Muscle layer of duodenum (tissue), 2 donors: ENCODE results near the gene NFIL3.
"Not testable (repeated sequence)": the region's sequence is repeated elsewhere in the genome, so short reads cannot be mapped to it uniquely, and the experiment has no call there.

ENCODE experiments used
- H3K27ac ChIP-seq: one replicate; pipeline ENCODE4 v1.7.0; 2013; ENCODE audit warnings: mild to moderate bottlenecking, low read length
- H3K27me3 ChIP-seq: one replicate; pipeline ENCODE4 v1.7.0; 2013; ENCODE audit warnings: low read depth, mild to moderate bottlenecking, control low read depth, low read length
- H3K36me3 ChIP-seq, 2 donors: one replicate each; pipeline ENCODE4 v1.7.0; 2013; ENCODE audit warnings: low read length in 2 of 2, control low read depth in 1 of 2, mild to moderate bottlenecking in 1 of 2; ENCODE audit not compliant: insufficient read depth in 2 of 2, control insufficient read depth in 1 of 2
- H3K4me1 ChIP-seq, 2 donors: one replicate each; pipeline ENCODE4 v1.7.0; 2013; ENCODE audit warnings: low read length in 2 of 2, mild to moderate bottlenecking in 2 of 2, control low read depth in 1 of 2, moderate library complexity in 1 of 2; ENCODE audit not compliant: insufficient read depth in 2 of 2, control insufficient read depth in 1 of 2
- H3K4me3 ChIP-seq, 2 donors: one replicate each; pipeline ENCODE4 v1.7.0; 2013; ENCODE audit warnings: low read length in 2 of 2, low read depth in 1 of 2, mild to moderate bottlenecking in 1 of 2
- H3K9me3 ChIP-seq, 2 donors: one replicate each; pipeline ENCODE4 v1.7.0; 2013; ENCODE audit warnings: low read length in 2 of 2, control low read depth in 1 of 2, mild to moderate bottlenecking in 1 of 2; ENCODE audit not compliant: control insufficient read depth in 1 of 2
- donor health status: healthy.

NFIL3 gene

DNA sequence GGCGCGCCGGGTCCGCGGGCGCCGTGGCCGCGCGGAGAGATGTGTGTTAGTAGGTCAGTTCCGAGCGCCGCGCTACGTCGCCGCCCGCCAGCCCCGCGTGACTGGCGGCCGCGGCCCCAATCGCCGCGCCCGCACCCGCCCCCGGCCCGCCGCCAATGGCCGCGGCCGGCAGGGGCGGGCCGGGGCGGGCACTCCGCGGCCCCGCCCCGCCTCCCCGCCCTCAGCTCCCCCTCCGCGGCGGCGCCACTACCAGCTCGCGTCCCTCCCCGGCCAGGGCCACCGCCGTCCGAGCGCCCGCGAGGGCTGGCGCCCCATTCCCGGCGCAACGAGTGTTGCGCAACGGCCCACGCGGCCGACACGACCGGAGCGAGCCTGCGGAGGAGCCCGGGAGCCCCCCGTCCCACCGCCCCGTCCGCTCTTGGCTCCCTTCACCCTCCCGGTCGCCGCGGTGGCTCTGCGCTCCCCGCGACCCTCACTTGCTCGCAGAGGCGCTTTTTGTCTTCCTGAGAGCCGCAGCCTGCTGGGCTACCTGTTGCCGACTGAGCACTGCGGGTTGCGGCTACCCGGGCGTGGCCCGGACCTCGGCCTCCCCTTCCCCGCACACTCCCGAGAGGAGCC is at the start of gene NFIL3:
TSS of gene NFIL3 (minus strand) at position 48 of the 618 bp plus-strand sequence. CDS start 13,098 bp downstream, outside the sequence.
- H3K4me1 ChIP-seq = peaks cover 9% of the 10 kb centered on the region in 2 donors
- no peaks in the 10 kb centered on the region for H3K9me3 ChIP-seq
- H3K27ac ChIP-seq = peak within 1 kb of the TSS; percentile 98
- peaks cover 0 to 27% of the 10 kb centered on the region in 2 donors for H3K36me3 ChIP-seq
- H3K4me3 ChIP-seq = peak within 1 kb of the TSS; percentile 79 to 87
- no peaks in the 10 kb centered on the region for H3K27me3 ChIP-seq

DNA sequence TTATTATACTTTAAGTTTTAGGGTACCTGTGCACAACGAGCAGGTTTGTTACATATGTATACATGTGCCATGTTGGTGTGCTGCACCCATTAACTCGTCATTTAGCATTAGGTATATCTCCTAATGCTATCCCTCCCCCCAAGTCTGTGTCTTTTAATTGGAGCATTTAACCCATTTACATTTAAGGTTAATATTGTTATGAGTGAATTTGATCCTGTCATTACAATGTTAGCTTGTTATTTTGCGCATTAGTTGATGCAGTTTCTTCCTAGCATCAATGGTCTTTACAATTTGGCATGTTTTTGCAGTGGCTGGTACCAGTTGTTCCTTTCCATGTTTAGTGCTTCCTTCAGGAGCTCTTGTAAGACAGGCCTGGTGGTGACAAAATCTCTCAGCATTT is 47.9 kb upstream of the NFIL3 start:
- H3K27ac ChIP-seq, H3K4me3 ChIP-seq, H3K27me3 ChIP-seq, H3K9me3 ChIP-seq, H3K36me3 ChIP-seq, H3K4me1 ChIP-seq: not testable (repeated sequence)

GRCh38 chr9:91465420-91465819 is 41.8 kb upstream of the NFIL3 start:
- H3K4me1 ChIP-seq = no peaks in the 10 kb centered on the region
- peaks cover 0 to 7% of the 10 kb centered on the region in 2 donors for H3K9me3 ChIP-seq
- H3K27ac ChIP-seq = no peak overlapping the region
- no peaks in the 10 kb centered on the region for H3K36me3 ChIP-seq
- no peak overlapping the region for H3K4me3 ChIP-seq
- H3K27me3 ChIP-seq = no peaks in the 10 kb centered on the region

DNA sequence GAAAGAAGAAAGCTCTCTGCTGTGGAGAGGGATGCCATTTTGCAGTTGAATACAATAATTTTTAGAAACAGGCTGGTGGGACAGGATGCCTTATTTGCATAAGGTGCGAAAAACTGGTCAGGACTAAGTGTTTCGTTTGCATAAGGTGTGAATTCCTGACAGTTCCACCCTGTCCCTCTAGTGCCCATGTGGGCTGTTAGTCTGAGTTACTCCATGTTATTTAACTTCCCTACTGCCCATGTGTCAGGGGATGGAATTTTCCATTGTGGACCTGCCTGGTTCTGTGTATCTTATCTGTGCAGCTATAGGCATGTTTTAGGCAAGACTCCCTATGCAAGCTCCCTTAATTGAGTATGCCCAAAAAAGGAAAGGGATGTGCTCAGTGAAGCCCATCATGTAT is 35.3 kb upstream of the NFIL3 start:
- H3K4me3 ChIP-seq = no peak overlapping the region
- no peaks in the 10 kb centered on the region for H3K36me3 ChIP-seq
- no peak overlapping the region for H3K27ac ChIP-seq
- no peaks in the 10 kb centered on the region for H3K4me1 ChIP-seq
- H3K27me3 ChIP-seq = no peaks in the 10 kb centered on the region
- no peaks in the 10 kb centered on the region for H3K9me3 ChIP-seq

DNA sequence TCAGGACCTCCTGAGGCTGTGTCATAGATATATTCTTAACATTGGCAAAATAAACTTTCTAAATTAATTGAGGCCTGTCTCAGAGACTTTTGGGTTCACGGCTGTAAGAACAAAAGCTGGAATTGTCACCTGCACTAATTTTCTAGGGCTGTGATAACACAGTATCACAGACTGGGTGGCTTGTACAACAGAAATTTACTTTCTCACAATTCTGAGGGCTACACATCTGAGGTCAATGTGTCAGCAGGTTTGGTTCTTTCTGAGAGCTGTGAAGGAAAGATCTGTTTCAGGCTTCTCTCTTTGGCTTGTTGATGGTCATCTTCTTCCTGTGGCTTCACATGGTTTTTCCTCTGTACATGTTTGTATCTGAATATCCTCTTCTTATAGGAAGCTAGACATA is 29.2 kb upstream of the NFIL3 start:
- Histone ChIP-seq H3K9me3 (no peaks in the 10 kb centered on the region), H3K27me3 (no peaks in the 10 kb centered on the region), H3K36me3 (no peaks in the 10 kb centered on the region), H3K27ac (no peak overlapping the region), H3K4me3 (no peak overlapping the region), H3K4me1 (no peaks in the 10 kb centered on the region)

DNA sequence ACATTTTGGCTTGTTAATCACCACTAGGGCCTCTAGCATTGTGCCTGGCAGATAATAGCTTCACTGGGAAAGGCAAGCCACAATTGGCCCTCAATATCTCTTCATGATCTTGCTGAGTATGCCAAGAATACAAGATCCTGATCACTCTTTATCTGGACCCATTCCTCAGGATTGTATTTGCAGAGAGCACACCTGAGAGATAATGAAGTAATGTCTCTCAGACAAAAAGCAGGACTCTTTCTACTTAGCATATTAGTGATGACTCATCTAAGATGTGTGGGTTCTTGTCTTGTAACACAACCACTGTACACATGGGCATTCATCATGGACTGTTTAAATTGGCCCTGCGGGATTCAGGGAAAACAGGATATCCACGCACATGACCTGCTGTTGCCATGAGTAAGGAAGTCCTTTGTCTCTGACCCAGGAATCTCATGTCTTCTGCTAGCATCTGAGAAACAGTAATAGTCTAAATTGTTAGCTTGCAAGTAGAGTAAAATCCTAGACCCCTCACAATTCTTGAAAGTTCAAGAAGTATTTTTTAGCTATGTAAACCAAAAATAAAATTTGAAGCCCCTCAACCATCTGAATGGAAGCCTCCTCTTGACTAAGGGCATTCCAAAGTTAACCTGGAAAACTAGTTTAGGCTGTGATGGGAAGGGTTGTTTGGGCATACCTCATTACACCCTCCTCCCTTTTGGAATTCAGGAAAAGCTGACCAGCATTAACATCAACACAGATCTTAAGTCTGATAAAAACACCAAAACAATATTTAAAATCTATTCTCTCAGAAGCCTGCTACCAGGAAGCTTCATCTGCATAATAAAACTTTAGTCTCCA is 28.0 kb upstream of the NFIL3 start:
- Histone ChIP-seq H3K9me3 (no peaks in the 10 kb centered on the region), H3K27me3 (no peaks in the 10 kb centered on the region), H3K27ac (no peak overlapping the region), H3K4me3 (no peak overlapping the region), H3K36me3 (no peaks in the 10 kb centered on the region), H3K4me1 (no peaks in the 10 kb centered on the region)

DNA sequence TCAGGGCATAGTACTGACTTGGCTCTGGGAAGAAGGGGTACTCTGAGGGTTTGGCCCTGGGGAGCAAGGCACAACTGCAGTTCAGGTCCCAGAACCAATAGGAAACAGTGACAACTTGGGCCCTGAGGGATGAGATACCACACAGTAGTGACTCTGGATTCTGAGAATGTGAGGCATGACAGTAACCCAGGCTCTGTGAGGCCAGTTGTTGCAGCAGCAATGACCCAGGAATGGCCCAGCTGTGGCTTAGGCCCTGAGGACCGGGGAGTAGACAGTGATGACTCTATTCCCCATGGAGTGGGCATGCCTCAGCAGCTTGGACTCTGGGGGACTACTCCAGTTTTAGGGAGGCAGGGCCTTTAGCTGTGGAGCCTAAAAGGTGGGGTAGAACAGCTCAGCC is 21.5 kb upstream of the NFIL3 start:
- Histone ChIP-seq H3K9me3 (peaks cover 0 to 17% of the 10 kb centered on the region in 2 donors), H3K4me1 (no peaks in the 10 kb centered on the region), H3K36me3 (no peaks in the 10 kb centered on the region), H3K27me3 (no peaks in the 10 kb centered on the region), H3K27ac (no peak overlapping the region), H3K4me3 (no peak overlapping the region)

DNA sequence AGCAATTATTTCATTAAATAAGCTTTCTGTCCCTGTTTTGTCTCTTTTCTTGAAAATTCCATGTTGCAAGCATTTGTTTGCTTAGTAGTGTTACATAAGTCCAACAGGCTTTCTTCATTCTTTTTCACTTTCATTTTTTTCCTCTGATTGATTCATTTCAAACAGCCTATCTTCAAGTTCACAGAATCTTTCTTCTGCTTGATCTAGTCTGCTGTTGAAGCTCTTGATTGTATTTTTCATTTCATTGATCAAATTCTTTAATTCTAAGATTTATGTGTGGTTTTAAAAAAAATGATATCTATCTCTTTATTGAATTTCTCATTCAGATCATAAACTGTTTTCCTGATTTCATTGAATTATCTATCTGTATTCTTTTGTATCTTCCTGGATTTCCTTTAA is 20.4 kb upstream of the NFIL3 start:
- Histone ChIP-seq H3K36me3 (no peaks in the 10 kb centered on the region), H3K27ac (no peak overlapping the region), H3K4me1 (no peaks in the 10 kb centered on the region), H3K27me3 (no peaks in the 10 kb centered on the region), H3K9me3 (peaks cover 0 to 17% of the 10 kb centered on the region in 2 donors), H3K4me3 (no peak overlapping the region)

DNA sequence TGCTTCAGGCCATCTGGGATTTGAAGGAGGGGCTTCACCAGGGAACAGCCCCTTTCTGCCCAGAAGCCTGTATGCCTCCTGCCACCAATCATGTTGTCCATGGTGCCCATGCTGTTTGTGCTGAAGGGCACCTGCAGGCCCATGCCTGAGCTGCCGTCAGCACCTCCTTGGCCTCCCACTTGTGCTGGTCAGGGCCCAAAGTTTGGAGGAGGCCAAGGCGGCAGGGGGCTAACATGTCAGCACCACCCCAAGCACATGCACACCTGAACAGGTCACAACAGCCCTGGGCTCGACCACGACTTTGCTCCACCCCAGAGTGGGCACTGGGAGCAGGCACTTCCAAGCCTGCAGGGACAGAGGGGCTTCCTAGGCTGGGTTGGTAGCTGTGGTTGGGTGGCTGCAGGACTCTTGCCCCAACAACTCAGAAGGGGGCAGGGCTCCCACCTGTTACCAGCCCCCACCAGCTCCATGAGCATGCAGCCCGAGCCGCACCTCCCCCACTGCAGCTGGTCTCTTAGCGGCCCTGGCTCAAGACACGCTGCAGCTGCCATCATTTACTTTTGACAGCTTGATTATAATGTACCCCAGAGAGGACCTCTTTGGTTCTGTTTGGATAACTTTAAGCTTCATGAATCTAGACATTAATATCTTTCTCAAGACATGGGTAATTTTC is 19.8 kb upstream of the NFIL3 start:
- H3K9me3 ChIP-seq = peaks cover 0 to 17% of the 10 kb centered on the region in 2 donors
- H3K4me1 ChIP-seq = no peaks in the 10 kb centered on the region
- no peaks in the 10 kb centered on the region for H3K36me3 ChIP-seq
- no peak overlapping the region for H3K27ac ChIP-seq
- H3K4me3 ChIP-seq = no peak overlapping the region
- H3K27me3 ChIP-seq = no peaks in the 10 kb centered on the region

DNA sequence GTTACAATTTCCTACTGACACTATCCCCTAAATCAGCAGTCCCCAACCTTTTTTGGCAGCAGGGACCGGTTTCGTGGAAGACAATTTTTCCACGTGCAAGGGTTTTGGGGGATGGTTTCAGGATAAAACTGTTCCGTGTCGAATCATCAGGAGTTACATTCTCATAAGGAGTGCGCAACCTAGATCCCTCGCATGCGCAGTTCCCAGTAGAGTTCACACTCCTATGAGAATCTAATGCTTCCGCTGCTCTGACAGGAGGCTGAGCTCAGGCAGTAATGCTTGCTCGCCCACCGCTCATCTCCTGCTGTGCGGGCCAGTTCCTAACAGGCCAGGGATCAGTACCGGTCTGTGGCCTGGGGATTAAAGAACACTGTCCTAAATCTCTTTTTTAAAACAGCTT is 13.2 kb upstream of the NFIL3 start:
- Histone ChIP-seq H3K4me3 (no peak overlapping the region), H3K9me3 (no peaks in the 10 kb centered on the region), H3K36me3 (no peaks in the 10 kb centered on the region), H3K27ac (no peak overlapping the region), H3K27me3 (no peaks in the 10 kb centered on the region), H3K4me1 (no peaks in the 10 kb centered on the region)

DNA sequence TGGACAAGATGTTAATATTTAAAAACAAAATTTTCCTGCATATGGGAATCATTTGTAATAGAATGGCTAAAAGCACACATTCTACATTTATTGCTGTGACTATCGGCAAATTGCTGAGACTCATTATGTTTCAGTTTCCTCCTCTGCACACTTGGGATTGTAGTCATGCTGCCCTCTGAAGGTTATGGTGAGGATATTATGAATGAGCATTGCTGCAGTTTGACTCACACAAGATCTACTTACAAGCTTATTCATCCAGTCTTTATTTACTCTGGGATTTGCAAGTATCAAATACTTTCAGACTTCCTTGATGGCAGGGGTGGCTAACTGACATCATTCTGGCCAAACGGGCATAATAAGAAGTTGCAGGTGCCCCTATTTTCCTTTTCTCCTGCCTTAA is 9.5 kb upstream of the NFIL3 start:
- Histone ChIP-seq H3K36me3 (no peaks in the 10 kb centered on the region), H3K9me3 (no peaks in the 10 kb centered on the region), H3K27ac (no peak overlapping the region)

More for the DNA sequence above, 9.5 kb upstream of the NFIL3 start:
- Histone ChIP-seq H3K4me3 (no peak overlapping the region), H3K27me3 (no peaks in the 10 kb centered on the region), H3K4me1 (no peaks in the 10 kb centered on the region)
